AG04449 (cell line): ENCODE data around the gene VANGL1.

Experiments
- CTCF ChIA-PET: fragments of 350-600 bp; formaldehyde crosslinking; extraction: SDS; loops from one replicate; lab custom pipeline; 2021; ENCODE audit warnings: antibody characterized with exemption; lab: Yijun Ruan, JAX
- POLR2A ChIA-PET: fragments of 400-600, 350-600 bp; formaldehyde crosslinking; extraction: SDS; loops from one replicate; lab custom pipeline; 2020; ENCODE audit warnings: antibody characterized with exemption, inconsistent platforms; lab: Yijun Ruan, JAX
- DNase-seq: peaks from one replicate; pipeline ENCODE4 v3.0.0-alpha.2; 2010; ENCODE audit warnings: low read depth, low spot score
- H3K4me3 ChIP-seq: 2 replicates; pipeline ENCODE4 v1.5.1; 2011; ENCODE audit warnings: low read depth, mild to moderate bottlenecking, control low read depth, low read length
- CTCF ChIP-seq: IDR thresholded peaks from one replicate; pipeline ENCODE4 v1.5.1; 2011; ENCODE audit warnings: mild to moderate bottlenecking, moderate library complexity, low read length, control low read depth, inconsistent platforms; ENCODE audit not compliant: insufficient read depth; ENCODE audit errors: missing control alignments

VANGL1 gene

DNA sequence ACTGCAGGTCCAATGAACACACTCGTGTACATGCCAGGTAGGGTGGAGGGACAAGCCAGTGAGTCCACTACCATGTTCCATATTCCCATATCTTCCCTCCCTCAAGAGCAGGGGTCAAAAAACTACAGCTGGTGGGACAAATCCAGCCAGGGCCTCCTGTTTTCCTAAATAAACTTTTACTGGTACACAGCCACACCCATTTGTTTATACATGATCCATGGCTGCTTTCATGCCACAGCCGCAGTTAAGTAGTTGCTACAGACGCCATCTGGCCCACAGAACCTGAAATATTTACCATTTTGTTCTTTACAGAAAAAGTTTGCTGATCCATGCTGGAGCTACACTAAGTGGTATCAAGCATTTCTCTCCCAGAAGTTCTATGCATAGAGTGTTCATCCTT is 84.4 kb downstream of the VANGL1 start:
- ChIA-PET CTCF (interaction anchor here (0.5 to 2.8 kb wide), 2 partner anchors 20 to 772 kb away, joined by 3 to 16 read pairs; no protein-coding TSS in a partner anchor), POLR2A (no interaction called here)

DNA sequence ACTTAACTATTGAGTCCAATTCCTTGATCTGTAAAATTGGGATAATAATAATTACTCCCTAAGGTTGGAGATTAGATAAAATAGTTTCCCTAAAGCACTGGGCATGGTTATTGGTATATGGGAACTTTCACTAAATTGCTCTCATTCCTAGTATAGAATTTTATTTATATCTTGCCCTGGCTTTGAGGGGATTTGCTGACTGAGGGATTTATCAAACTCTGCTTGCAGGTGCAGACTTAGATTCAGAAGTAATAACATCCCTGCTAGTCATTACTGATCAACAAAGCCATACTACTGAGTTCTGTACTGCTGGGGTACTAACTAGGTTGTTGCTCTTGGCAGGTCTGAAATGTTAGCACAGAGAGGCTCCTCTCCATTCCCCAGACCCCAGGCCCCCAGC is 84.8 kb downstream of the VANGL1 start:
- DNase-seq: no peak
- POLR2A ChIA-PET: no interaction called here
- CTCF ChIA-PET: interaction anchor here (0.5 to 2.8 kb wide), 2 partner anchors 20 to 771 kb away, joined by 3 to 16 read pairs; no protein-coding TSS in a partner anchor
- TF ChIP-seq CTCF: no peak
- H3K4me3 ChIP-seq: no peak overlapping the region

More for the DNA sequence above, 84.4 kb downstream of the VANGL1 start:
- TF ChIP-seq CTCF: no peak
- DNase-seq: no peak
- H3K4me3 ChIP-seq: no peak overlapping the region

- no peak overlapping the region for H3K4me3 ChIP-seq
- ChIA-PET CTCF (interaction anchor here (0.9 to 1.5 kb wide), 5 partner anchors 20 to 253 kb away, joined by 3 to 7 read pairs (median 4); no protein-coding TSS in a partner anchor), POLR2A (no interaction called here)
- peak; percentile 34 for DNase-seq
- TF ChIP-seq CTCF: no peak
These were observed 86.0 kb downstream of the VANGL1 start for GRCh38 chr1:115727706-115728249.

DNA sequence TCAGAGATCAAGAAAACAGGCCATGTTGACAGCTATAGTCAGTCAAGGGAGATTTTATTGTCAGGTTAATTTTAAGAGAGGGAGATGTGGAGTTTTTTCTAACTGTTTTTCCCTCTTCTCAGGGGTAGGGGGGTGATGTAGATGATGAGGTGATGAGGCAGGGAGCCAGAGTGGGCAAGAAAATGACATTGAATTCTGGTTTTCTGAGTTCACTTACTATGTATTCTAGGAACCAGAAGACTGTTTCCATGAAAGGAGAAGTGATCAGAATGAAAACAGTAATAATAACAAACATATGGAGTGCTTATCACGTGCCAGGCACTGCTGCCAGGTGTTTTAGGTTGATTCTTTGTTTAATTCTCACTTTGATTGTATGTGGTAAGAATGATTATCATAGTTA is 86.6 kb downstream of the VANGL1 start:
- DNase-seq: no peak
- POLR2A ChIA-PET: no interaction called here
- no peak for TF ChIP-seq CTCF
- CTCF ChIA-PET: interaction anchor here (0.9 to 1.5 kb wide), 3 partner anchors 22 to 253 kb away, joined by 4 to 7 read pairs (median 4); no protein-coding TSS in a partner anchor
- no peak overlapping the region for H3K4me3 ChIP-seq

GRCh38 chr1:115729756-115730155 is 88.0 kb downstream of the VANGL1 start:
- no peak for TF ChIP-seq CTCF
- CTCF ChIA-PET: no interaction called here

GRCh38 chr1:115732316-115732715 is 90.5 kb downstream of the VANGL1 start:
- DNase-seq: no peak
- H3K4me3 ChIP-seq: no peak overlapping the region
- POLR2A ChIA-PET: no interaction called here
- CTCF ChIA-PET: interaction anchor here (1.1 to 1.5 kb wide), 2 partner anchors 26 to 39 kb away, joined by 4 read pairs; no protein-coding TSS in a partner anchor
- TF ChIP-seq CTCF: no peak

More at GRCh38 chr1:115729756-115730155, 88.0 kb downstream of the VANGL1 start:
- POLR2A ChIA-PET: no interaction called here
- no peak for DNase-seq
- no peak overlapping the region for H3K4me3 ChIP-seq
